Measurements from ENCODE around the gene CNBP. TPM values are rescaled to one million over a fixed set of nuclear protein-coding genes. Genes with fewer than 3 reads are reported as not detected.
"Not testable (repeated sequence)": the region's sequence is repeated elsewhere in the genome, so short reads cannot be mapped to it uniquely, and the experiment has no call there.

Gene CNBP
- total RNA-seq, 1 donor from 2014 or later: 490 TPM

GRCh38 chr3:129226374-129226773, 42.7 kb upstream of the CNBP start:
- intact Hi-C loops (cut with micrococcal nuclease): no loop called here
- H3K27me3 ChIP-seq (ENCODE audit: low read depth): no peaks in the 10 kb centered on the region
- no peak overlapping the region for H3K4me3 ChIP-seq
- no peak for TF ChIP-seq CTCF (IDR thresholded peaks at IDR 0.05; ENCODE audit: borderline replicate concordance)
- H3K27ac ChIP-seq (replicated peaks): peak overlapping the region; percentile 93
- H3K36me3 ChIP-seq: no peaks in the 10 kb centered on the region
- H3K4me1 ChIP-seq: peaks cover 63% of the 10 kb centered on the region
- DNase-seq: peak; percentile 85
- H3K9me3 ChIP-seq (replicated peaks): no peaks in the 10 kb centered on the region

- H3K4me1 ChIP-seq: peaks cover 63% of the 10 kb centered on the region
- H3K4me3 ChIP-seq: peak overlapping the region; percentile 37
- peak; percentile 86 for DNase-seq
Observed at GRCh38 chr3:129224984-129225393, 41.3 kb upstream of the CNBP start.

GRCh38 chr3:129224387-129224786, 40.7 kb upstream of the CNBP start:
- H3K36me3 ChIP-seq; H3K9me3 ChIP-seq (replicated peaks); DNase-seq; H3K27me3 ChIP-seq (ENCODE audit: low read depth); intact Hi-C loops (cut with micrococcal nuclease): not testable (repeated sequence)
- Histone ChIP-seq H3K4me1 (peaks cover 57% of the 10 kb centered on the region), H3K4me3 (peak overlapping the region; percentile 37), H3K27ac (replicated peaks) (peak overlapping the region; percentile 93)

More at GRCh38 chr3:129224984-129225393, 41.3 kb upstream of the CNBP start:
- Histone ChIP-seq H3K27me3 (ENCODE audit: low read depth) (no peaks in the 10 kb centered on the region), H3K27ac (replicated peaks) (peak overlapping the region; percentile 93), H3K36me3 (no peaks in the 10 kb centered on the region), H3K9me3 (replicated peaks) (no peaks in the 10 kb centered on the region)
- TF ChIP-seq CTCF (IDR thresholded peaks at IDR 0.05; ENCODE audit: borderline replicate concordance): peak; percentile 25
- intact Hi-C loops (cut with micrococcal nuclease): no loop called here

GRCh38 chr3:129218742-129219141, 35.0 kb upstream of the CNBP start:
- TF ChIP-seq CTCF (IDR thresholded peaks at IDR 0.05; ENCODE audit: borderline replicate concordance): no peak
- intact Hi-C loops (cut with micrococcal nuclease): no loop called here
- Histone ChIP-seq H3K36me3 (no peaks in the 10 kb centered on the region), H3K4me3 (no peak overlapping the region), H3K27ac (replicated peaks) (no peak overlapping the region), H3K27me3 (ENCODE audit: low read depth) (no peaks in the 10 kb centered on the region), H3K9me3 (replicated peaks) (no peaks in the 10 kb centered on the region), H3K4me1 (peaks cover 2% of the 10 kb centered on the region)
- DNase-seq: no peak

GRCh38 chr3:129213238-129213637, 29.5 kb upstream of the CNBP start:
- Histone ChIP-seq H3K4me3 (no peak overlapping the region), H3K9me3 (replicated peaks) (no peaks in the 10 kb centered on the region), H3K27ac (replicated peaks) (no peak overlapping the region), H3K36me3 (no peaks in the 10 kb centered on the region), H3K4me1 (peaks cover 11% of the 10 kb centered on the region), H3K27me3 (ENCODE audit: low read depth) (no peaks in the 10 kb centered on the region)
- intact Hi-C loops (cut with micrococcal nuclease): no loop called here
- no peak for TF ChIP-seq CTCF (IDR thresholded peaks at IDR 0.05; ENCODE audit: borderline replicate concordance)
- no peak for DNase-seq

- TF ChIP-seq CTCF (IDR thresholded peaks at IDR 0.05; ENCODE audit: borderline replicate concordance): no peak
- intact Hi-C loops (cut with micrococcal nuclease): no loop called here
- H3K4me1 ChIP-seq: peaks cover 16% of the 10 kb centered on the region
- peak overlapping the region; percentile 45 for H3K27ac ChIP-seq (replicated peaks)
- H3K4me3 ChIP-seq: no peak overlapping the region
- H3K9me3 ChIP-seq (replicated peaks): no peaks in the 10 kb centered on the region
- H3K27me3 ChIP-seq (ENCODE audit: low read depth): no peaks in the 10 kb centered on the region
- peak; percentile 67 for DNase-seq
- no peaks in the 10 kb centered on the region for H3K36me3 ChIP-seq
Observed at GRCh38 chr3:129211772-129212171, 28.1 kb upstream of the CNBP start.

Data from left ventricle myocardium inferior (tissue), 1 donor.